Mammary epithelial cell (primary cell): ENCODE results near the gene LANCL2.

ENCODE experiments used
- CTCF ChIP-seq, 2 donors: IDR thresholded peaks in 1 of 2; conservative IDR thresholded peaks in 1 of 2; 2 replicates each; pipeline ENCODE4 v1.5.1; 2011 to 2012; ENCODE audit warnings: inconsistent platforms in 2 of 2, low read length in 2 of 2, mild to moderate bottlenecking in 2 of 2, control low read depth in 1 of 2, low read depth in 1 of 2; ENCODE audit not compliant: insufficient read depth in 1 of 2; ENCODE audit errors: extremely low read depth in 1 of 2
- EZH2 ChIP-seq: IDR thresholded peaks from 2 replicates; pipeline ENCODE4 v1.6.1; 2012; ENCODE audit warnings: low read length, inconsistent platforms, borderline replicate concordance

- TF ChIP-seq CTCF (conservative IDR thresholded peaks at IDR 0.05 in 1 of 2, IDR thresholded peaks at IDR 0.05 in 1 of 2; ENCODE audit: extremely low read depth in 1 of 2, insufficient read depth in 1 of 2, low read depth in 1 of 2, low read length in 2 of 2) (no peak), EZH2 (no peak)
These were observed 64.8 kb downstream of the LANCL2 start for GRCh38 chr7:55429835-55430499.
